ENCODE data around the gene ASMTL.

GRCh38 chrX:1451251-1451660 is 1.5 kb downstream of the ASMTL start:
- no peak for TF ChIP-seq CTCF (IDR thresholded peaks at IDR 0.05)
- TF ChIP-seq POLR2A (IDR thresholded peaks at IDR 0.05) = no peak
- no peak for TF ChIP-seq EP300 (IDR thresholded peaks at IDR 0.05)
- TF ChIP-seq POLR2AphosphoS5 (IDR thresholded peaks at IDR 0.05) = no peak
